A673 (cell line): ENCODE data around the gene EIF4E2. TPM values are rescaled to one million over a fixed set of nuclear protein-coding genes. Genes with fewer than 3 reads are reported as not detected.

ENCODE experiments used
- BruUV-seq: library from RNA; stranded (reverse); fragments of 400-500 nt; replicated peaks from 2 replicates; lab custom pipeline; 2021; lab: Mats Ljungman, UMichigan
- CTCF ChIA-PET: fragments of 300-600 bp; sonication (Branson Sonifier 250); formaldehyde crosslinking; loops from one replicate; lab custom pipeline; 2022; ENCODE audit warnings: antibody characterized with exemption; lab: Charles Lee
- POLR2A ChIA-PET: fragments of 300-600 bp; sonication (Branson Sonifier 250); formaldehyde crosslinking; loops from one replicate; lab custom pipeline; 2022; ENCODE audit warnings: antibody characterized with exemption; ENCODE audit not compliant: low non-redundant PET; lab: Charles Lee
- DNase-seq: peaks from one replicate; pipeline ENCODE4 v3.0.0-alpha.2; 2015; ENCODE audit warnings: low spot score
- H3K27ac ChIP-seq: fragments of 200-600 bp; sonication (generic); 2 replicates; pipeline ENCODE4 v1.5.1; 2016; ENCODE audit warnings: mixed run types, low read depth, mild to moderate bottlenecking, mixed read lengths, antibody characterized with exemption, low read length; ENCODE audit not compliant: poor library complexity, severe bottlenecking
- H3K27me3 ChIP-seq: fragments of 200-600 bp; sonication (generic); replicated peaks from 2 replicates; pipeline ENCODE4 v1.6.1; 2017; ENCODE audit warnings: mixed run types, low read depth, mild to moderate bottlenecking, mixed read lengths, antibody characterized with exemption, low read length; ENCODE audit not compliant: insufficient read depth, poor library complexity
- H3K36me3 ChIP-seq: fragments of 200-600 bp; sonication (generic); 2 replicates; pipeline ENCODE4 v1.6.1; 2016; ENCODE audit warnings: mixed run types, mild to moderate bottlenecking, mixed read lengths, antibody characterized with exemption, low read length; ENCODE audit not compliant: insufficient read depth, poor library complexity, severe bottlenecking
- H3K4me1 ChIP-seq: fragments of 200-600 bp; sonication (generic); 2 replicates; pipeline ENCODE4 v1.6.1; 2017; ENCODE audit warnings: mixed run types, mild to moderate bottlenecking, mixed read lengths, antibody characterized with exemption, low read length; ENCODE audit not compliant: insufficient read depth, poor library complexity, severe bottlenecking
- H3K4me3 ChIP-seq: fragments of 200-600 bp; sonication (generic); 2 replicates; pipeline ENCODE4 v1.5.1; 2016; ENCODE audit warnings: low read depth, mixed run types, mild to moderate bottlenecking, mixed read lengths, low read length; ENCODE audit not compliant: poor library complexity, severe bottlenecking
- H3K9me3 ChIP-seq: fragments of 200-600 bp; sonication (generic); 2 replicates; pipeline ENCODE4 v1.6.1; 2016; ENCODE audit warnings: mixed run types, low read depth, mild to moderate bottlenecking, mixed read lengths, antibody characterized with exemption, low read length; ENCODE audit not compliant: poor library complexity, severe bottlenecking
- CTCF ChIP-seq: fragments of 300-800, 200-600 bp; sonication (generic); conservative IDR thresholded peaks from 2 replicates; pipeline ENCODE4 v1.5.1; 2017; ENCODE audit warnings: low read depth, mild to moderate bottlenecking, antibody characterized with exemption, low read length, moderate library complexity, mixed read lengths
- EZH2 ChIP-seq: fragments of 200-600 bp; sonication (generic); IDR thresholded peaks from 2 replicates; pipeline ENCODE4 v1.6.1; 2017; ENCODE audit warnings: borderline replicate concordance, low read depth, mild to moderate bottlenecking, mixed read lengths, antibody characterized with exemption, low read length; ENCODE audit not compliant: poor library complexity, severe bottlenecking
- intact Hi-C: fragments of 100-400 bp; cut with micrococcal nuclease; formaldehyde crosslinking; loops from one replicate; pipeline ENCODE4 v1.10.0; 2022; ENCODE audit not compliant: unreplicated experiment
- total RNA-seq: library from RNA; stranded (reverse); gene quantifications from 2 replicates; pipeline ENCODE4 v1.2.3, GENCODE V29; 2021

EIF4E2 gene
- total RNA-seq, 1 experiment from 2014 or later = 60.8 TPM

GRCh38 chr2:232613538-232614134 lies 63.1 kb downstream of the EIF4E2 start:
- POLR2A ChIA-PET = no interaction called here
- DNase-seq = no peak

GRCh38 chr2:232615339-232615738 lies 64.8 kb downstream of the EIF4E2 start:
- Histone ChIP-seq H3K9me3 (no peaks in the 10 kb centered on the region), H3K4me1 (no peaks in the 10 kb centered on the region), H3K36me3 (no peaks in the 10 kb centered on the region), H3K4me3 (no peak overlapping the region), H3K27me3 (no peaks in the 10 kb centered on the region), H3K27ac (no peak overlapping the region)
- no TSS peak for BruUV-seq
- POLR2A ChIA-PET = no interaction called here
- no peak for DNase-seq
- intact Hi-C loops = no loop called here
- TF ChIP-seq CTCF = no peak
- TF ChIP-seq EZH2 = no peak
- CTCF ChIA-PET = no interaction called here

More at GRCh38 chr2:232613538-232614134, 63.1 kb downstream of the EIF4E2 start:
- H3K27ac ChIP-seq = no peak overlapping the region
- CTCF ChIA-PET = interaction anchor here (0.6 to 0.7 kb wide), 2 partner anchors 18 to 51 kb away, joined by 3 to 14 read pairs; no protein-coding TSS in a partner anchor
- intact Hi-C loops = no loop called here
- H3K9me3 ChIP-seq = no peaks in the 10 kb centered on the region
- H3K4me1 ChIP-seq = no peaks in the 10 kb centered on the region
- H3K27me3 ChIP-seq = no peaks in the 10 kb centered on the region
- no peaks in the 10 kb centered on the region for H3K36me3 ChIP-seq
- TF ChIP-seq CTCF (no peak), EZH2 (no peak)
- BruUV-seq = no TSS peak
- no peak overlapping the region for H3K4me3 ChIP-seq

Other genes with a start within 250 kb of the EIF4E2 start
- not detected in 2 replicates for gene ALPP, start 171.9 kb upstream of the EIF4E2 start, total RNA-seq
- not detected in 2 replicates for gene ALPG, start 143.8 kb upstream of the EIF4E2 start, total RNA-seq
- gene ALPI, start 94.5 kb upstream of the EIF4E2 start, total RNA-seq = not detected in 2 replicates
- 0.19 and 0.52 TPM in 2 replicates for gene ECEL1, start 62.9 kb upstream of the EIF4E2 start, total RNA-seq
- not detected in 2 replicates for gene PRSS56, start 30.3 kb upstream of the EIF4E2 start, total RNA-seq
- gene CHRND, start 24.5 kb upstream of the EIF4E2 start, total RNA-seq = not detected in 2 replicates
- not detected in 2 replicates for gene CHRNG, start 11.0 kb upstream of the EIF4E2 start, total RNA-seq
- 9.0 and 9.8 TPM in 2 replicates for gene TIGD1, start 132 bp upstream of the EIF4E2 start, total RNA-seq
- 0.58 and 1.4 TPM in 2 replicates for gene EFHD1, start 82.9 kb downstream of the EIF4E2 start, total RNA-seq
- gene GIGYF2, start 146.6 kb downstream of the EIF4E2 start, total RNA-seq = 62.8 and 67.3 TPM in 2 replicates
- not detected in 2 replicates for gene KCNJ13, start 225.9 kb downstream of the EIF4E2 start, total RNA-seq